Measurements from ENCODE around the gene WASF2. TPM values are rescaled to one million over a fixed set of nuclear protein-coding genes. Genes with fewer than 3 reads are reported as not detected.

The WASF2 gene
- total RNA-seq, 2 donors from 2014 or later = 42.0 to 63.6 TPM

DNA sequence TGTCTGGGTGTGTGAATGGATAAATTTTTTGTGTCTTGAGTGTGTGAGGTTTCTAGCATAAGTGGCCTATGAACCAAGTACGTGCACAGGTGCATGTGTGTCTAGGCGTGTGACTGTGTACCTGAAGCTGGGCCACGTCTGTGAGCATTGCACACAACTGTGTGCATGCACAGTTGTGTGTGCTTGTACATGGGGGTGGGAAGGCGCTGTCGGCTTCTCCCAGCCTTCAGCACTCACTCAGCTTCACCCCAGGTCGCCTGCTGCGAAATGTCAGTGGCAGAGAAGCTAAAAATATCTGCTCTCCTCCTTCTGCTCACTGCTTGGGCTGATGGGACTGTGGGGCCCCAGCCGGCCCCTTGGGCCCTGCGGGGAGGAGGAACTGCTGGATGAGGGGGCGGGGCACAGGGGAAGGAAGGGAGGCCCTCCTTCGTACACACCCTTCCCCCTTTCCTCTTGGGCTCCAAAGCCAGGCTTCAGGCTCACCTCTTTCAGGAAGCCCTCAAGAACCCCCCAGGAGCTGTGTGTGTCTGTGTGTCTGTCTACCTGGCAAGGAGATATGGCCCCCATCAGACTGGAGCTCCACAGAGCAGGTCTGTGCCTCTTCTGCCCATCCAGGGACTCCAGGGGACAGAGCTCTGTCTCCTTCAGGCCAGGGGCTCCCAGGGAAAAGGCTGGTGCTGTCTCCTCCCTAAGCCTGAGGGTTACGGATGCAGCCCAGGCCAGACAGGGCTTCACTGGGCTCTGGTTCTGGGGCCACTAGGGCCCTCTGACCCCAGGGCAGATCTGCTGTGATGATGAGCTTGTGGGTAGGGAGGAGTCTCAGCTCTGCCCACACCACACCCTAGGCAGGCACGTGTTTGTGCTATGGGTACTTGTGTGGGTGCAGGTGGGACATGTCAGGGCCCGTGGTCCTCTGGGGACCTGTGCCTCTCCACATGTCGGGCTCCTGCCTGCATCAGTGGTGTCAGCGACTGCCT lies 35.6 kb upstream of the WASF2 start:
- peak overlapping the region in 1 of 2 donors; percentile 6 for H3K4me3 ChIP-seq
- WGBS = 35% methylated on average over 16 of the region's 16 CpGs
- H3K27ac ChIP-seq = peak overlapping the region; percentile 87 to 95
- no peaks in the 10 kb centered on the region for H3K27me3 ChIP-seq (replicated peaks; ENCODE audit: insufficient read depth)
- H3K9me3 ChIP-seq = no peaks in the 10 kb centered on the region
- intact Hi-C loops (cut with DNase I) = loop anchor here (5.0 kb wide), 2 partner anchors 33 to 42 kb away; partner anchors contain the start of gene WASF2
- no peak for DNase-seq (ENCODE audit: low spot score)
- H3K4me1 ChIP-seq (replicated peaks) = peaks cover 53% of the 10 kb centered on the region
- TF ChIP-seq, protein P1, sequence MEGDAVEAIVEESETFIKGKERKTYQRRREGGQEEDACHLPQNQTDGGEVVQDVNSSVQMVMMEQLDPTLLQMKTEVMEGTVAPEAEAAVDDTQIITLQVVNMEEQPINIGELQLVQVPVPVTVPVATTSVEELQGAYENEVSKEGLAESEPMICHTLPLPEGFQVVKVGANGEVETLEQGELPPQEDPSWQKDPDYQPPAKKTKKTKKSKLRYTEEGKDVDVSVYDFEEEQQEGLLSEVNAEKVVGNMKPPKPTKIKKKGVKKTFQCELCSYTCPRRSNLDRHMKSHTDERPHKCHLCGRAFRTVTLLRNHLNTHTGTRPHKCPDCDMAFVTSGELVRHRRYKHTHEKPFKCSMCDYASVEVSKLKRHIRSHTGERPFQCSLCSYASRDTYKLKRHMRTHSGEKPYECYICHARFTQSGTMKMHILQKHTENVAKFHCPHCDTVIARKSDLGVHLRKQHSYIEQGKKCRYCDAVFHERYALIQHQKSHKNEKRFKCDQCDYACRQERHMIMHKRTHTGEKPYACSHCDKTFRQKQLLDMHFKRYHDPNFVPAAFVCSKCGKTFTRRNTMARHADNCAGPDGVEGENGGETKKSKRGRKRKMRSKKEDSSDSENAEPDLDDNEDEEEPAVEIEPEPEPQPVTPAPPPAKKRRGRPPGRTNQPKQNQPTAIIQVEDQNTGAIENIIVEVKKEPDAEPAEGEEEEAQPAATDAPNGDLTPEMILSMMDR (IDR thresholded peaks at IDR 0.05) = no peak
- TF ChIP-seq POLR2AphosphoS5 (IDR thresholded peaks at IDR 0.05) (no peak), POLR2A (IDR thresholded peaks at IDR 0.05) (no peak)
- no peaks in the 10 kb centered on the region for H3K36me3 ChIP-seq

DNA sequence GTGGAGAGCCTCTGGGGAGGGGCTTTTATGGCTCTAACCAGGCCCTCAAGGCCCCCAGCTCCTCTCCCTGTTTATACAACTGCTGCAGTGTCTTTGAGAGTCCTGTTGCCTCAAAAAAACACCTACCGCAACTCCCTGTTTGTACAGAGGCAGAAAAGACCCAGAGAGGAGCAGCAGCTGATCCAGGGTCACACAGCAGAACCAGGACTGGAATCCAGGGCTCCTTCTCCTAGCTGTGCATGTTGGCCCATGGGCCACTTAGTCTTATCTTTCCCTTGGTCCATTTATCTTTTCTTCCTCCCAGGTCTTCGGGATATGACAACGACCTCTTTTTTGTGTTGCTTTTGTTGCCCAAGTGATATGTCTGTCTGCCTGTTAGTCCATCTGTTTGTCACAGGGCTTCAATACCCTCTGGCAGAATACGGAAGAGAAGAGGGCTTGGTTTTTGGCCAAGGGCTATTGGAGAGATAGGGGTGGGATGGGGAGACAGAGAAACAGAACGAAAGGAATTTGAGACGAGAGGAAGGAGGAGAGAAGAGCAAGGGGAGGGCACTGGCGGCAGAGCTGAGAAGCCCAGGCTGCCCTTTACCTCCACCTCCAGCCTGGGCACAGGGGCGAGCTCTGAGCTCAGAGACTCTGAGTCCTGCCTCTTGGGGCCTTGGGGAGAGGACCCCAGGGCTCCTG lies 33.5 kb upstream of the WASF2 start:
- intact Hi-C loops (cut with DNase I) = no loop called here
- TF ChIP-seq POLR2A (IDR thresholded peaks at IDR 0.05) (no peak), POLR2AphosphoS5 (IDR thresholded peaks at IDR 0.05) (no peak)
- TF ChIP-seq, protein P1 (IDR thresholded peaks at IDR 0.05) = no peak
- 33% methylated on average over 8 of the region's 8 CpGs for WGBS
- peaks cover 47% of the 10 kb centered on the region for H3K4me1 ChIP-seq (replicated peaks)
- no peaks in the 10 kb centered on the region for H3K36me3 ChIP-seq
- no peak for DNase-seq (ENCODE audit: low spot score)
- no peak overlapping the region for H3K4me3 ChIP-seq
- H3K27ac ChIP-seq = peak overlapping the region; percentile 74 to 78
- H3K27me3 ChIP-seq (replicated peaks; ENCODE audit: insufficient read depth) = no peaks in the 10 kb centered on the region
- no peaks in the 10 kb centered on the region for H3K9me3 ChIP-seq

DNA sequence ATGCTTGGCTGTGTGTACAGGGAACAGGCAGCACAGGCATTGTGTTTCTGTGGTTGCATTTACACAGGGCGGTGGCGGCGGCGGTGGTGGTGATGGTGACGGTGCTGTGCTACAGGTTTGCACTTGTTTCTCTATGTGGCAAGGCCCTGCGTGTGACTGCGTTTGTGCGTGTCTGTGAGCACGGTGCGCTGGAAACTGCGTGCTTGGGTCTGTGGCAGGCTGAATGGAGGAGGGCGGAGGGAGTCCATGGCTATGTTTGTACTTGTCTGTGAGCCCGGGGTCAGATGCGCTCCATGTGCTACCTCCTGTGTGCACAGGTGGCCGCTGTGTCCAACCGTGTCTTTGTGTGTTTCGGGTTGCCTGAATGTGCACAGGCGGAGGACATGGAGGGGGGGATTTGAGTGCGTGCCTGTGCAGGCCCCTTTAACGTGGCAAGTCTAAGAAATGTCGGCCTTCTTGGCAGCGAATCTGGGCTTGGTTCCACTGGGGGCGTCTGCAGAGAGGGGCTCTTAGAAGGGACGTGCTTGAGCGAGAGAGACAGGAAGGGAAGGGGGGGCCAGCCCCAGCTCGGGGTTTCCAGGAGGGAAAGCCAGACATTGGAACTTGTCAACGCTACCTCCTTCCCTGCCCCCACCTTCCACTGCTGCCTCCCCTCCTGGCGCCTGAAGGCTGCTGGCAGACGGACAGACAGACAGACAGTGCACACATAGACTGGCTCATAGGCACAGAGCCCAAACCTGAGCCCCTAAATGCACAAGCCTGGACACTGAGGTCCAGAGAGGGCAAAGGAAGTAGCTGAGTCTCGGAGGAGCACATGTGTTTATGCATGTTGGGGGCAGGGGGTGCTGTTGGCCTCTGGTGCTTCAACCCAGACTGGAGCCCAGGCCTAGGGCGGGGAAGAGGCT lies 32.7 kb upstream of the WASF2 start:
- H3K27ac ChIP-seq = peak overlapping the region; percentile 74 to 78
- WGBS = 7% methylated on average over 31 of the region's 31 CpGs
- no peaks in the 10 kb centered on the region for H3K36me3 ChIP-seq
- no peaks in the 10 kb centered on the region for H3K27me3 ChIP-seq (replicated peaks; ENCODE audit: insufficient read depth)
- peaks cover 45% of the 10 kb centered on the region for H3K4me1 ChIP-seq (replicated peaks)
- DNase-seq (ENCODE audit: low spot score) = peak; percentile 79
- H3K4me3 ChIP-seq = peak overlapping the region; percentile 7 to 28
- intact Hi-C loops (cut with DNase I) = no loop called here
- TF ChIP-seq POLR2A (IDR thresholded peaks at IDR 0.05) (peak; percentile 41), POLR2AphosphoS5 (IDR thresholded peaks at IDR 0.05) (peak; percentile 66)
- TF ChIP-seq, protein P1 (IDR thresholded peaks at IDR 0.05) = peak in 3 of 4 experiments; percentile 16 to 43 (median 23)
- H3K9me3 ChIP-seq = no peaks in the 10 kb centered on the region

- peak overlapping the region in 1 of 2 donors; percentile 28 for H3K4me3 ChIP-seq
- no peaks in the 10 kb centered on the region for H3K27me3 ChIP-seq (replicated peaks; ENCODE audit: insufficient read depth)
- intact Hi-C loops (cut with DNase I) = no loop called here
- WGBS = 32% methylated on average over 9 of the region's 9 CpGs
- no peaks in the 10 kb centered on the region for H3K36me3 ChIP-seq
- H3K4me1 ChIP-seq (replicated peaks) = peaks cover 38% of the 10 kb centered on the region
- H3K27ac ChIP-seq = peak overlapping the region; percentile 74 to 78
- DNase-seq (ENCODE audit: low spot score) = no peak
- no peaks in the 10 kb centered on the region for H3K9me3 ChIP-seq
- TF ChIP-seq POLR2AphosphoS5 (IDR thresholded peaks at IDR 0.05) = no peak
- TF ChIP-seq, protein P1 (IDR thresholded peaks at IDR 0.05) = no peak
- TF ChIP-seq POLR2A (IDR thresholded peaks at IDR 0.05) = no peak
Measured at GRCh38 chr1:27521861-27522431, 32.0 kb upstream of the WASF2 start.
